OCI-LY7 (cell line): Measurements from ENCODE around the gene PHF12.

Experiments used
- CTCF ChIP-seq: fragments of 200-600 bp; sonication (generic); conservative IDR thresholded peaks from 2 replicates; pipeline ENCODE4 v1.5.1; 2014; ENCODE audit warnings: mild to moderate bottlenecking, antibody characterized with exemption, low read length, moderate library complexity, mixed read lengths
- EZH2phosphoT487 ChIP-seq: fragments of 200-600 bp; sonication (generic); IDR thresholded peaks from 2 replicates; pipeline ENCODE4 v1.6.1; 2018; ENCODE audit warnings: low read depth, borderline replicate concordance, mild to moderate bottlenecking, mixed run types, antibody characterized with exemption, low read length, moderate library complexity, mixed read lengths

- TF ChIP-seq CTCF (no peak), EZH2phosphoT487 (no peak)
Observed at GRCh38 chr17:28908640-28909167, 42.6 kb downstream of the PHF12 start.
